HK-2 (cell line): ENCODE measurements around the gene EIF3F.
A peak's percentile ranks its signal among the peaks of the same experiment; 100 is the strongest.

Source experiments
- DNase-seq: peaks from one replicate; pipeline ENCODE4 v3.0.0-alpha.2; 2018; ENCODE audit not compliant: unreplicated experiment

Gene EIF3F

GRCh38 chr11:8022876-8023275, 35.7 kb downstream of the EIF3F start:
- DNase-seq = no peak

- no peak for DNase-seq
Observed at GRCh38 chr11:8023831-8024555, 36.9 kb downstream of the EIF3F start.

DNA sequence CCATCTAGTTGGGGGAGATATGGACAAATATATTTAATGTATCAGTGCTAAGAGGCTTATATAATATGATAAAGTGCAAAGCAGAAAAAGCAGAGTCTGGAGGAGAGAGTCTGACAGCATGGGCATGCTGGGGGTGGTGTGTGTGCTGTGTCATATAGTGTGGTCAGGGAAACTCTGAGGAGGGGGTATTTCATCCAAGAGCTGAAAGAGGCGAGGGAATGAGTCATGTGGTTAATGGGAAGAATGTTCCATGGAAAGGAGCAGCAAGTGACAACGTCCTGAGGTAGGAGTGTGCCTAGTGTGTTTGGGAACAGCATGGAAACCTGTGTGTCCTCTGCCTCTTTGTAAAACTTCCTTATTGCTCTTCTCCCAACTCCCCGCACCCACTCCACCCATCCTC, 38.0 kb downstream of the EIF3F start:
- DNase-seq = no peak

- DNase-seq = no peak
Observed at GRCh38 chr11:8025816-8026215, 38.7 kb downstream of the EIF3F start.

DNA sequence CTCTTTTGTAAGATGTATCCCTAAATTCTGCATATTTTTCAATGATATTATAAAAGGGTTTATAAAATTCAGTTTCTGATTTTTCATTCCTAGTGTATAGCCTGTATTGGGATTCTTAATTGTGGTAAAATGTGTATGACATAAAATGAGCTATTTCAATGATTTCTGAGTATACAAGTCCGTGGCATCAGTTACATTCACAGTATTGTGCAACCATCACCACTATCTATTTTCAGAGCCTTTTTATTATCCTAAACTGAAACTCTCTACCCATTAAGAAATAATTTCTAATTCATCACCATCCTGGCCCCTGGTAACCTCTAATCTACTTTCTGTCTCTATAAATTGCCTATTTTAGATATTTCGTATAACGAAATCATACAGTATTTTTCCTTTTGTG, 39.8 kb downstream of the EIF3F start:
- DNase-seq = no peak

GRCh38 chr11:8028766-8029165, 41.6 kb downstream of the EIF3F start:
- DNase-seq = no peak

- DNase-seq = no peak
Observed at GRCh38 chr11:8030526-8031247, 43.5 kb downstream of the EIF3F start.

- no peak for DNase-seq
Observed at GRCh38 chr11:8031248-8032115, 44.3 kb downstream of the EIF3F start.

DNA sequence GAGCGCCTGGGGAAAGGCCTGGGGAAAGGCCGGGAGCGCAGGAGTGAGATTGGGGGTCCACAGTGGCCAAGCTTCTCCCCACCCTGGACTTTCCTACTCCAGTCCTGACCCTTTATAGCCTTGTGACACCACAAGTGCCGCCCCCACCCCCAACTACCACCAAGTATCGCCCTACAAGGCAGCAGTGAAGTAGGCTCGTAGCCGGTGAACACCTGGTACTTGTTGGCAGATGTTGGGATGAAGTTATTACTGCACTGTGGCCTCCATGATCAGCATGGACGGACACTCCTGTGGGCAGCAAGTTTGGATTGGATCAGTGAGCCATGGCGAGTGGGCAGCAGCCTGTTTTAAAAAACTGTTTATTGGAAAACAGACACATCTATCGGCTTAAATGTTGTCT, 45.0 kb downstream of the EIF3F start:
- DNase-seq = no peak

DNA sequence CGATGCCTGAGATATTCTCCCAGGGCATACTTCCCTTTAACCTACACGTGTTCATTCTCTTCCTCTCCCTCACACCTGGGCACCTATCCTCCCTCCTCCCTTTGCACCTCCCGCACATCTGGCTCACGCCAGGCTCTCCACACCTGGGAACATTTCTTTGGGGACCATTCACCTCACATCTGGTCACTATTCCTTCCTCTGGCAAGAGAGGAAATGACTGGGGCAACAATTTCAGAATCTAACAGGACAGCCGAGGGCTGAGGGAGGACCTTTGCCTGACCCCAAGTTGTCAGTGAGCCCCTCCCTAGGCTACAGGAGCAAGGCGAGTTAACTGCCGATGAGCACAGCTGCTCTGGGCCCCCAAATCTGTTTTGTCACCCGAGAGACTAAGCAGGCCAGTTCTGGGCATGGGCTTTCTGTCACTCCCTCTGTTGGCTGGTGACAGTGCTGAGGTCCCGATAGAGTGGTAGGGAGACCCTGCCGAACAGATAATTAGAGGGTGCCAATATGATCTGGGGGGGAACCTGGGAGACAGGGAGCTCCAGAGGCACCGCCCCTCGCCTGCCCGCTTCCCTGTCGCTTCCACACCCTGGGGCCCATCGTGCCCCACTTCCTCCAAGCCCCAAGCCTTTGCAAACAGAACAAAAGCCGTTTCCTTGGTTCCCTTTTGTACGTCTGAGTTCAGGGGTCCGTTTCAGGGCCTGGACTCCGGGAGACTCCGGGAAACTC, 45.6 kb downstream of the EIF3F start:
- DNase-seq = no peak

DNA sequence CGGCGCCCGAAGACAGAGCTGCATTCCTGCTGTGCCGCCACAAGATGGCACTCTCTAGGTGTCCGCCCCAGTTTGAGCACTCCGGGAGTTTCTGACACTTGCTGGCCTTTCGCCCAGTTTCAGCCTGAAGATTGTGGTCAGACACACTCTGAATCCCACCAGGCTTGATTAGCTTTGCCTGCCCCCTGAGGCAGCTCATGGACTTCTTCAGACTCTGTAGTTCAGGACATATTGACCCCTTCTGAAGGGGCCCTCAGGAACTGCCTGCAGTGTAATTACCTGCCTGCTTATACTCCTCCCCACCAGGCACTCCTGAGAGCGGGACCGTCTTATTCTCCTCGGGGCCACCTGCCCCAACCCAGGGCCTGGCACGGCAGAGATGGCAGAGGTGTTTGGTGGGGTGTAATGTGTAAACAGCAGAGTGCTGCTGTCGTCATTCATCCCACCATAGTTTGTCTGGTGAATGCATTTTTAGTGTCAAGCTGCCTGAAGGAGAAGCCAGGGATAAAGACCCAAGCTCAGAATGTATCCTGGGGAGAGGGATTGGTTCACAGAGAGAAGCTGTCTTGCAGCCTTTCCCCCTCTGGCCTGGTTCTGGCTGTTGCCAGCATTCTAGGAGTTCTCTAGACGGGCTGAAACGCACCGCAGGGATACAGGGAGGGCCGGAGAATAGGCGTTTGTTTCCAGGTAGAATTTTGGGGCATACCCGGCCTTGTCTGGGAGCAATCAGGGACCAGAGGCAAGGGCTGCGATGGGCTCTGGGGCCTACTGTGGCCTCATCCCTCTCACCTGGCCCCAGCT, 46.4 kb downstream of the EIF3F start:
- peak; percentile 49 for DNase-seq

- no peak for DNase-seq
Observed at GRCh38 chr11:8034106-8034585, 47.0 kb downstream of the EIF3F start.

DNA sequence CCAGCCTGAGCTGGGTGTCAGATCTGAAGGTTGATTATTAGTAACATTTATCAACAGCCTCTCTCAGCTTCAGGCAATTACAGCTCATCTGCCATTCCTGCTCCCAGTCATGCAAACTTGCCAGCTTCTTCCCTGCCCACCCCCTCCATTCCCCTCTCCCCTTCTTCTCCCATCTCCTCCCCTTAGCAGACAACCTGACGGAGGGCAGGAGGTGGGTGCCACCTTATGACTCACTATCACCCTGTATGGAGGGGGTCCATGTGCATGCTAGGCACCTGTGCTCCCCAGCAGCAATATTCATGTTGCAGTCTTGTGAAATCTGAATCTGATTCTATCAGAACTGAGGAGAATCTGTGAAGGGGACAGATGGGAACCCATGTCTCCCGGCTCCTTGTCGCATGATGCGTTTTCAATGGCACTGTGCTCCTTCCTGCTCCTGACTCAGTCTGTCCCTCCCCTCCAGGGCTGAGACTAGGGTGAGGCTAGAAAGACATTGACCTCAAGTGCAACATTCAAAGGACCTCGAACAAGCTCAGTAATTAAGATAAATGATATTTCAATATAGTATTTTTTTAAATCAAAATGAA, 47.6 kb downstream of the EIF3F start:
- DNase-seq = no peak

- DNase-seq = no peak
Observed at GRCh38 chr11:8035200-8035855, 48.2 kb downstream of the EIF3F start.

- no peak for DNase-seq
Observed at GRCh38 chr11:8036002-8036802, 49.1 kb downstream of the EIF3F start.

DNA sequence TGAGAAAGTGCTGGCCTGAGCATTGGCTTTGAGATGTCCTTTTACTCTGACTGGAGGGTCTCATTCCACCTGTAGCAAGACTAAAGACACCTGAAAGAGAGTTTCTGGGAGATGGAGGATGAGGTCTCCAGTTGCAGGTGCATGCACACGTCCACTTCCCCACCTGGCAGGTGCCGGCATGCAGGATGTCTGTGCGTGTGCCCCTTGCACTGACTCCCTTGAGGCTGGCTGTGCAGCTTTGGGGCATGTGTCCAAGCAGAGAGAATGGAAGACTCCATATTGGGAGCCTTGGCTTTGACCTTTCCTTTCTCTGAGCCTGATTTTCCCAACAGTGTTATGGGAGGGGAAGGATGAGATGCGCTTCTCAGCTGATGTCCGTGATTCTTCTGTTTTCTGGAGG, 49.8 kb downstream of the EIF3F start:
- DNase-seq = no peak

DNA sequence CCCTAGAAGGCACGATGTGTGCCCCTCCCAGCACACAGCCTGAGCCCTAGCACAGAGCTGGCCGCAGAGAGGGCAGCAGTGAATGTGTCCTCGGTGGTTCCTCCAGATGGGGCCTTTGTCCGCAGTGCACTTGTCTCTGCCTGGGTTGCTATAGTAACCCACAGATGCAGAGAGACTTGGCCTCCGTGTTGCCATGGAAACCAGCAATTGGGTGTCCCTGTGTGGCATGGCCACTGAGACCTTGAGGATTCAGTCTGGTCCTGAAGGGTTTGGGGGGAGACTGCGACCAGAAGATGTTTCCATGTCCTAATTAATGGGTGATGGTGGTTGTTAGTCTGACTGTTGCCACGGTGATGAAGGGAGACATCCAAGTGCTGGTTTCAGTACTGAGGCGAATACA, 51.3 kb downstream of the EIF3F start:
- DNase-seq = no peak

GRCh38 chr11:8038811-8039529, 51.8 kb downstream of the EIF3F start:
- no peak for DNase-seq
